Lung (tissue), 12 donors: ENCODE results near the gene LCE2A. TPM values are rescaled to one million over a fixed set of nuclear protein-coding genes. Genes with fewer than 3 reads are reported as not detected.

Experiments used
- ATAC-seq: fragments of 200-7000 bp; cut with Tn5 transposase; one replicate; pipeline ENCODE4 v1.9.1; 2020; ENCODE audit warnings: moderate number of reproducible peaks; ENCODE audit not compliant: insufficient read depth, low FRiP score
- DNase-seq, 3 donors: peaks; one replicate each; pipeline ENCODE4 v3.0.0-alpha.2; 2013 to 2017
- H3K27ac ChIP-seq, 2 donors: one replicate each; pipeline ENCODE4 v1.5.1; 2013; ENCODE audit warnings: mild to moderate bottlenecking in 2 of 2, moderate library complexity in 2 of 2, control low read depth in 1 of 2, inconsistent platforms in 1 of 2, low read depth in 1 of 2, low read length in 1 of 2
- H3K27me3 ChIP-seq, 3 donors: one replicate each; pipeline ENCODE4 v1.5.1; 2013; ENCODE audit warnings: low read length in 2 of 3; ENCODE audit not compliant: control insufficient read depth in 3 of 3, insufficient read depth in 3 of 3
- H3K36me3 ChIP-seq, 4 donors: one replicate each; pipeline ENCODE4 v1.5.1; 2013; ENCODE audit warnings: low read length in 4 of 4, mild to moderate bottlenecking in 1 of 4, moderate library complexity in 1 of 4; ENCODE audit not compliant: control insufficient read depth in 4 of 4, insufficient read depth in 4 of 4
- H3K4me1 ChIP-seq, 5 donors: one replicate each; pipeline ENCODE4 v1.5.1; 2013; ENCODE audit warnings: low read length in 5 of 5, mild to moderate bottlenecking in 2 of 5, moderate library complexity in 1 of 5; ENCODE audit not compliant: control insufficient read depth in 5 of 5, insufficient read depth in 5 of 5
- H3K4me3 ChIP-seq: one replicate; pipeline ENCODE4 v1.5.1; 2013; ENCODE audit warnings: mild to moderate bottlenecking, control low read depth, moderate library complexity
- H3K9ac ChIP-seq, 2 donors: one replicate each; pipeline ENCODE4 v1.5.1; 2013; ENCODE audit warnings: low read length in 2 of 2, control low read depth in 1 of 2; ENCODE audit not compliant: insufficient read depth in 1 of 2
- H3K9me3 ChIP-seq, 4 donors: one replicate each; pipeline ENCODE4 v1.5.1; 2013; ENCODE audit warnings: low read length in 3 of 4, mild to moderate bottlenecking in 1 of 4, moderate library complexity in 1 of 4; ENCODE audit not compliant: control insufficient read depth in 4 of 4, insufficient read depth in 3 of 4
- CTCF ChIP-seq: IDR thresholded peaks from 2 replicates; pipeline ENCODE4 v1.5.1; 2012; ENCODE audit warnings: mild to moderate bottlenecking; ENCODE audit errors: control extremely low read depth, extremely low read depth
- WGBS, 2 donors: extraction: QIAGEN DNeasy Blood & Tissue Kit; methylation state at CpG; one replicate each; pipeline ENCODE4 v1.1.7; 2013; 5-methylcytosine and 5-hydroxymethylcytosine counted together
- polyA plus RNA-seq, 2 donors: library from polyadenylated mRNA; stranded (reverse); fragments of 200-250 nt; gene quantifications; one replicate each; pipeline ENCODE4 v1.2.1, GENCODE V29; 2013
- total RNA-seq, 2 donors: library from RNA; depleted of rRNA in 1 of 2; stranded (reverse); fragments of >200 nt in 1 of 2; gene quantifications; one replicate each; pipeline ENCODE4 v1.2.1, GENCODE V29; 2014 to 2021
- donor health status: control.
- donor health status: control.
- donor health status: Bipolar disorder and iron deficiency.
- donor health status: healthy.
- donor health status: DM: yes; HTN: yes; CAD: no.

LCE2A gene
- total and polyA plus RNA-seq, 4 donors, result not detected

- no peaks in the 10 kb centered on the region for H3K4me1 ChIP-seq
- H3K9ac ChIP-seq, result no peak overlapping the region
- H3K4me3 ChIP-seq, result no peak overlapping the region
- 21 to 24% methylated on average over 1 of the region's 1 CpG for WGBS, 2 donors
- no peak for TF ChIP-seq CTCF
- no peaks in the 10 kb centered on the region for H3K27me3 ChIP-seq
- no peak overlapping the region for H3K27ac ChIP-seq
- H3K9me3 ChIP-seq, result peaks cover 0 to 2% (median 0%) of the 10 kb centered on the region in 4 donors
- no peak for DNase-seq
- ATAC-seq, result no peak
- H3K36me3 ChIP-seq, result no peaks in the 10 kb centered on the region
These were observed 37.5 kb downstream of the LCE2A start for GRCh38 chr1:152735648-152736047.

GRCh38 chr1:152737997-152738396 lies 39.9 kb downstream of the LCE2A start:
- H3K36me3 ChIP-seq, result no peaks in the 10 kb centered on the region
- 80 to 81% methylated on average over 5 of the region's 5 CpGs for WGBS, 2 donors

GRCh38 chr1:152739841-152740240 lies 41.7 kb downstream of the LCE2A start:
- Histone ChIP-seq H3K36me3 (no peaks in the 10 kb centered on the region), H3K27ac (no peak overlapping the region), H3K4me1 (no peaks in the 10 kb centered on the region), H3K4me3 (no peak overlapping the region), H3K9ac (no peak overlapping the region), H3K9me3 (peaks cover 0 to 2% (median 0%) of the 10 kb centered on the region in 4 donors), H3K27me3 (no peaks in the 10 kb centered on the region)
- WGBS, 2 donors, result 84 to 92% methylated on average over 3 of the region's 3 CpGs
- ATAC-seq, result no peak
- TF ChIP-seq CTCF, result no peak
- no peak for DNase-seq

More at GRCh38 chr1:152737997-152738396, 39.9 kb downstream of the LCE2A start:
- Histone ChIP-seq H3K9me3 (peaks cover 0 to 2% (median 0%) of the 10 kb centered on the region in 4 donors), H3K9ac (no peak overlapping the region), H3K4me1 (no peaks in the 10 kb centered on the region), H3K27me3 (no peaks in the 10 kb centered on the region), H3K27ac (no peak overlapping the region), H3K4me3 (no peak overlapping the region)
- DNase-seq (no peak), ATAC-seq (no peak)
- no peak for TF ChIP-seq CTCF

GRCh38 chr1:152741656-152742055 lies 43.5 kb downstream of the LCE2A start:
- Histone ChIP-seq H3K27me3 (no peaks in the 10 kb centered on the region), H3K27ac (no peak overlapping the region), H3K9ac (no peak overlapping the region), H3K4me3 (no peak overlapping the region), H3K4me1 (no peaks in the 10 kb centered on the region), H3K9me3 (no peaks in the 10 kb centered on the region), H3K36me3 (no peaks in the 10 kb centered on the region)
- TF ChIP-seq CTCF, result no peak
- ATAC-seq (no peak), DNase-seq (no peak)
